CD4-positive, alpha-beta T cell treated with Interleukin-15 for 1 hour (primary cell): ENCODE results near the gene INHBB.

Experiments used
- DNase-seq: peaks from one replicate; pipeline ENCODE4 v3.0.0-alpha.2; 2020

INHBB gene

DNA sequence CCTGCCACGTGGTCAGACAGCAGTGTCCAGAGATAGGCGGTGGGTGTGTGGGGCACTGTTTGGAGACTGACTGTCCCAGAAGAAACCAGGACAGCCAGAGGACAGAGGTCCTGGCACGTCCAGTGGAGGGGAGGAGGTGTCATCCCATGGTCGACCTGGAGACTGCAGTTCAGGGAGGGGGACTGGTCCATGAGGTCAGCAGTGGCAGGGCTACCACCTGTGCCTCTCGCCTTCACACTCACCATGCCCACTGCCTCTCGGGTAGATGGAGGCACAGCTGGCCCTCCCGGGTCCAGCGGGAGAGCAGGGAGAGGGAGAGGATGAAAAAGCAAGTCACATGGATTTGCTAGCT, 53.9 kb downstream of the INHBB start:
- no peak for DNase-seq

DNA sequence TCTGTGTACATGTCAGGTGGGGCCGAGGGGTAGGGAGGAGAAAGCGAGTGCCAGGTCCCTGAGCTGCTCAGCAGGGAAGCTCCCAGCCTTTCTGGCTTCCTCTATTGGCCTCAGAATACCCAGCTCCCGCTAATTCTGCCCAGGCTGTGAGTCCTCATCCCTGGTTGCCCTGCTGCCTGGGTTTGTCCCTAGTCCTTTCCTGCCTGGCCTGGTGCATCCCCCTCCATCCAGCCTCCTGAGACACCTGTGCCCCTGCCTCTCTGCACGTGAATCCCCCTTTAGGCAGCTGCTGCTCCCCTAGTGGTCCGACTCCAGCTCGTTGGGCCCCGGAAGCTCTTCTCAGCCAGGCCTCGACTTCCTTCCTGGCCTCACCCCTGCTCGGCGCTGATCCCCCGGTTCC, 54.6 kb downstream of the INHBB start:
- DNase-seq: no peak
